Gastrocnemius medialis (tissue), 4 donors: Measurements from ENCODE around the gene CWH43. TPM values are rescaled to one million over a fixed set of nuclear protein-coding genes. Genes with fewer than 3 reads are reported as not detected.
"Not testable (repeated sequence)": the region's sequence is repeated elsewhere in the genome, so short reads cannot be mapped to it uniquely, and the experiment has no call there.

Experiments
- ATAC-seq, 2 donors: fragments of 150-250 bp; one replicate each; pipeline ENCODE4 v1.9.1; 2016
- DNase-seq, 2 donors: peaks; one replicate each; pipeline ENCODE4 v3.0.0-alpha.2; 2019
- H3K27ac ChIP-seq, 4 donors: fragments of 200-600 bp; sonication (generic); 1 replicate in 1 of 4; 2 replicates in 3 of 4; pipeline ENCODE4 v1.5.1; 2016 to 2018; ENCODE audit warnings: mild to moderate bottlenecking in 2 of 4, moderate library complexity in 1 of 4
- H3K27me3 ChIP-seq, 3 donors: fragments of 200-600 bp; sonication (generic) in 2 of 3; 1 replicate in 1 of 3; 2 replicates in 2 of 3; pipeline versions ENCODE4 v1.5.1 to v1.6.0; 2016 to 2019; ENCODE audit warnings: mild to moderate bottlenecking in 1 of 3, moderate library complexity in 1 of 3
- H3K36me3 ChIP-seq, 2 donors: fragments of 200-600 bp; sonication (generic) in 1 of 2; one replicate each; pipeline ENCODE4 v1.5.1; 2017 to 2018
- H3K4me1 ChIP-seq, 2 donors: fragments of 200-600 bp; sonication (generic) in 1 of 2; one replicate each; pipeline ENCODE4 v1.5.1; 2016 to 2017; ENCODE audit warnings: mild to moderate bottlenecking in 2 of 2
- H3K4me3 ChIP-seq, 4 donors: fragments of 200-600 bp; sonication (generic) in 3 of 4; 1 replicate in 1 of 4; 2 replicates in 3 of 4; pipeline ENCODE4 v1.5.1; 2016 to 2019; ENCODE audit warnings: mild to moderate bottlenecking in 2 of 4
- H3K9me3 ChIP-seq, 3 donors: fragments of 200-600 bp; sonication (generic) in 2 of 3; 1 replicate in 1 of 3; 2 replicates in 2 of 3; pipeline ENCODE4 v1.5.1; 2016 to 2019
- in situ Hi-C, 4 donors: fragments of 200-750 bp; cut with MboI; loops; one replicate each; pipeline versions ENCODE4 v1.15.0 to v1.8.0; 2017; ENCODE audit warnings: low sequenced_read_pairs in 4 of 4
- intact Hi-C: fragments of 100-400 bp; cut with DNase I; formaldehyde crosslinking; loops from one replicate; pipeline ENCODE4 v1.15.1; 2023; ENCODE audit warnings: low total_unique reads
- total RNA-seq, 4 donors: library from RNA; depleted of rRNA; stranded (reverse); fragments of >200 nt; gene quantifications; one replicate each; pipeline versions ENCODE4 v1.1.0 to v1.2.3, GENCODE V29; 2016

The CWH43 gene
- total RNA-seq, 4 donors from 2014 or later, result 0.10 TPM; not detected in 3

- peak; percentile 56 to 64 for ATAC-seq
- DNase-seq, H3K9me3 ChIP-seq, H3K4me3 ChIP-seq, H3K36me3 ChIP-seq, intact Hi-C loops, in situ Hi-C loops, H3K27me3 ChIP-seq, H3K27ac ChIP-seq, H3K4me1 ChIP-seq: not testable (repeated sequence)
These were observed 122.3 kb downstream of the CWH43 start for GRCh38 chr4:49108183-49108978.

DNA sequence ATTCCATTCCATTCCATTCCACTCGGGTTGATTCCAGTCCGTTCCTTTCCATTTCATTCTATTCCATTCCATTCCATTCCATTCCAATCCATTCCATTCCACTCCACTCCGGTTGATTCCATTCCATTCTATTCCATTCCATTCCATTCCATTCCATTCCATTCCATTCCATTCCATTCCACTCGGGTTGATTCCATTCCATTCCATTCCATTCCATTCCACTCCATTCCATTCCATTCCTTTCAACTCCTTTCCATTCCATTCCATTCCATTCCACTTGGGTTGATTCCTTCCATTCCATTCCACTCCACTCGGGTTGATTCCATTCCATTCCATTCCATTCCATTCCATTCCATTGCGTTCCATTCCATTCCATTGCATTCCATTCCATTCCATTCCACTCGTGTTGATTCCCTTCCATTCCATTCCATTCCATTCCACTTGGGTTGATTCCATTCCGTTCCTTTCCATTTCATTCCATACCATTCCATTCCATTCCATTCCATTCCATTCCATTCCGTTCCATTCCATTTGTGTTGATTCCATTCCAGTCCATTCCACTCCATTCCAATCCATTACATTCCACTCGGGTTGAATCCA lies 123.6 kb downstream of the CWH43 start:
- H3K4me1 ChIP-seq, H3K27ac ChIP-seq, H3K36me3 ChIP-seq, H3K27me3 ChIP-seq, H3K4me3 ChIP-seq, in situ Hi-C loops, intact Hi-C loops, H3K9me3 ChIP-seq, DNase-seq: not testable (repeated sequence)
- peak; percentile 32 to 53 for ATAC-seq

- H3K36me3 ChIP-seq, DNase-seq, H3K9me3 ChIP-seq, H3K27me3 ChIP-seq, H3K27ac ChIP-seq, H3K4me3 ChIP-seq, intact Hi-C loops, H3K4me1 ChIP-seq, in situ Hi-C loops: not testable (repeated sequence)
- peak; percentile 53 to 54 for ATAC-seq
These were observed 124.5 kb downstream of the CWH43 start for GRCh38 chr4:49110579-49110978.

Other genes with a start within 250 kb of the CWH43 start
- gene FRYL, start 206.0 kb upstream of the CWH43 start, total RNA-seq, result 10 to 100 TPM; 14.5 to 43.7 (median 20.1) TPM
- 100 to 1,000 TPM in 3 of 4 donors, 10 to 100 TPM in 1; 84.4 to 157 (median 126) TPM for gene OCIAD1, start 155.2 kb upstream of the CWH43 start, total RNA-seq
- gene OCIAD2, start 79.5 kb upstream of the CWH43 start, total RNA-seq, result 1 to 10 TPM; 1.3 to 7.7 (median 2.4) TPM